Spleen (tissue), 7 donors: Measurements from ENCODE around the gene TMEM209.

ENCODE experiments used
- POLR2A ChIP-seq, 3 donors: fragments of 450-650 bp; IDR thresholded peaks; one replicate each; pipeline ENCODE4 v1.5.1; 2017; ENCODE audit warnings: antibody characterized with exemption in 3 of 3, mild to moderate bottlenecking in 1 of 3
- POLR2AphosphoS5 ChIP-seq, 3 donors: sonication (generic); formaldehyde crosslinking; IDR thresholded peaks; one replicate each; pipeline ENCODE4 v1.5.1; 2017; ENCODE audit warnings: antibody characterized with exemption in 3 of 3
- TF ChIP-seq, protein P1 (sequence below), 11 experiments: fragments of 200-600 bp in 7 of 11; fragments of 450-650 bp in 4 of 11; sonication (generic) in 4 of 11; IDR thresholded peaks in 8 of 11; conservative IDR thresholded peaks in 3 of 11; 1 replicate in 7 of 11; 2 replicates in 4 of 11; pipeline versions ENCODE4 v1.4.0 to v1.8.0; 2016 to 2021; ENCODE audit warnings: antibody characterized with exemption in 11 of 11, inconsistent platforms in 4 of 11, mild to moderate bottlenecking in 1 of 11
- donor health status: DM: no; HTN: no; CAD: no; lungs with moderate emphysema.
- donor health status: DM: no; HTN: no; CAD: no.
- donor health status: DM: no; HTN: no; CAD: no.

DNA sequence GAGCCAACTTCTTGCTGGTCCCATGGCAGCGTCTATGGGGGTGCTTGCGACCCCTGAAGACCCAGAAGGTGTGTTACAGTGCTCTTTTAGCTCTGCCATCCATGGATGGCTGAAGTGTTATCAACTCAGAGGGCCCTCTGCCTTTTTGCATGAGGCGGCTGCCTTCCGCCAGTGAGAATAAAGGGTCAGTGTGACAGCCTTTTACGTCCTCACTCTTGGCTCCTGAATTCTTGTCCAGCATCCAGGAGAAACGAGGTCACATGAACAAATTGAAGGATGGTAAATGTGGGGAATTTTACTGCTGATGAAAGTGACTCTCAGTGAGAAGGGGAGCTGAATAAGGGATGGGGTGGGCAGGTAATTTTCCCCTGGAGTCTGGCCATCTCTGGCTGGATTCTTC is 26.6 kb upstream of the TMEM209 start:
- TF ChIP-seq, protein P1, sequence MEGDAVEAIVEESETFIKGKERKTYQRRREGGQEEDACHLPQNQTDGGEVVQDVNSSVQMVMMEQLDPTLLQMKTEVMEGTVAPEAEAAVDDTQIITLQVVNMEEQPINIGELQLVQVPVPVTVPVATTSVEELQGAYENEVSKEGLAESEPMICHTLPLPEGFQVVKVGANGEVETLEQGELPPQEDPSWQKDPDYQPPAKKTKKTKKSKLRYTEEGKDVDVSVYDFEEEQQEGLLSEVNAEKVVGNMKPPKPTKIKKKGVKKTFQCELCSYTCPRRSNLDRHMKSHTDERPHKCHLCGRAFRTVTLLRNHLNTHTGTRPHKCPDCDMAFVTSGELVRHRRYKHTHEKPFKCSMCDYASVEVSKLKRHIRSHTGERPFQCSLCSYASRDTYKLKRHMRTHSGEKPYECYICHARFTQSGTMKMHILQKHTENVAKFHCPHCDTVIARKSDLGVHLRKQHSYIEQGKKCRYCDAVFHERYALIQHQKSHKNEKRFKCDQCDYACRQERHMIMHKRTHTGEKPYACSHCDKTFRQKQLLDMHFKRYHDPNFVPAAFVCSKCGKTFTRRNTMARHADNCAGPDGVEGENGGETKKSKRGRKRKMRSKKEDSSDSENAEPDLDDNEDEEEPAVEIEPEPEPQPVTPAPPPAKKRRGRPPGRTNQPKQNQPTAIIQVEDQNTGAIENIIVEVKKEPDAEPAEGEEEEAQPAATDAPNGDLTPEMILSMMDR (IDR thresholded peaks at IDR 0.05 in 8 of 11, conservative IDR thresholded peaks at IDR 0.05 in 3 of 11) = no peak
- TF ChIP-seq POLR2AphosphoS5 (IDR thresholded peaks at IDR 0.05) (no peak), POLR2A (IDR thresholded peaks at IDR 0.05) (no peak)
